HT-29 (cell line): ENCODE results near the gene CLCN2. TPM values are rescaled to one million over a fixed set of nuclear protein-coding genes. Genes with fewer than 3 reads are reported as not detected.

Experiments
- DNase-seq: peaks from one replicate; pipeline ENCODE4 v3.0.0-alpha.2; 2015; ENCODE audit warnings: low spot score
- small RNA-seq: library from RNA; depleted of rRNA; stranded (forward); fragments of <200 nt; gene quantifications from one replicate; pipeline ENCODE3, GENCODE V24; 2014
- total RNA-seq: library from RNA; depleted of rRNA; stranded (reverse); fragments of >200 nt; shearing (Covaris generic); gene quantifications from 2 replicates; pipeline ENCODE4 v1.2.3, GENCODE V29; 2014; rRNA removed

The CLCN2 gene
- total RNA-seq, 1 experiment from 2014 or later: 64.0 TPM

DNA sequence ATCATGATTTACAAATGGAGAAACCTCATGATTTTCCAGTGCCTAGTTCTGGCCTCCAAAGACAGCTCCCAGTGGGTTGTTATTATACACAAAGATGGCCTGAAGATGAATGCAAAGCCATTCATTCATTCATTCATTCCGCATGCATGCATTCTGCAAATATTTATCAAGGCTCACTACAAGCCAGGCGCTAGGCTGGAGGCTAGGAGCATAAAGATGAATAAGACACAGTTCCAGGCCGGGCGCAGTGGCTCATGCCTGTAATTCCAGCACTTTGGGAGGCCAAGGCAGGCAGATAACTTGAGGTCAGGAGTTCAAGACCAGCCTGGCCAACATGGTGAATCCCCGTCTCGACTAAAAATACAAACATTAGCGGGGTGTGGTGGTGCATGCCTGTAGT lies 64.8 kb downstream of the CLCN2 start:
- no peak for DNase-seq

Small RNAs within 50 kb of the gene (small RNA-seq; reads per million reads assigned to genes)
- gene SNORD66: 84.6 reads per million, percentile 96 among the genes with 10 or more reads in this experiment

Other genes starting within 250 kb of the CLCN2 start
- gene EIF2B5, start 226.2 kb downstream of the CLCN2 start, total RNA-seq: 36.2 and 44.8 TPM in 2 replicates
- gene DVL3, start 206.2 kb downstream of the CLCN2 start, total RNA-seq: 75.1 and 83.9 TPM in 2 replicates
- 280 and 309 TPM in 2 replicates for gene AP2M1, start 186.8 kb downstream of the CLCN2 start, total RNA-seq
- 42.3 and 51.3 TPM in 2 replicates for gene ABCF3, start 175.4 kb downstream of the CLCN2 start, total RNA-seq
- gene VWA5B2, start 132.0 kb downstream of the CLCN2 start, total RNA-seq: 0.63 and 1.4 TPM in 2 replicates
- gene ALG3, start 112.6 kb downstream of the CLCN2 start, total RNA-seq: 103 and 117 TPM in 2 replicates
- gene EEF1AKMT4, start 111.9 kb downstream of the CLCN2 start, total RNA-seq: 17.7 and 19.4 TPM in 2 replicates
- gene CAMK2N2, start 100.1 kb downstream of the CLCN2 start, total RNA-seq: 0.13 TPM in 1 of 2 replicates, not detected in the other
- not detected in 2 replicates for gene ECE2, start 85.6 kb downstream of the CLCN2 start, total RNA-seq
- 306 and 330 TPM in 2 replicates for gene PSMD2, start 62.4 kb downstream of the CLCN2 start, total RNA-seq
- 494 and 497 TPM in 2 replicates for gene EIF4G1, start 47.0 kb downstream of the CLCN2 start, total RNA-seq
- gene FAM131A, start 24.0 kb downstream of the CLCN2 start, total RNA-seq: 21.4 and 26.6 TPM in 2 replicates
- gene POLR2H, start 105 bp upstream of the CLCN2 start, total RNA-seq: 138 and 157 TPM in 2 replicates
- gene THPO, start 16.6 kb upstream of the CLCN2 start, total RNA-seq: 0.50 and 0.56 TPM in 2 replicates
- gene CHRD, start 18.4 kb upstream of the CLCN2 start, total RNA-seq: 3.4 and 5.2 TPM in 2 replicates
- gene EPHB3, start 200.2 kb upstream of the CLCN2 start, total RNA-seq: 29.4 and 30.5 TPM in 2 replicates